H1 (cell line): ENCODE data around the gene ADGRB2.

Experiments
- CHD2 ChIP-seq: IDR thresholded peaks from 2 replicates; pipeline ENCODE4 v1.6.1; 2012; ENCODE audit warnings: low read length, improper control_type of control experiment
- POLR2A ChIP-seq, 2 experiments: IDR thresholded peaks; 1 replicate in 1 of 2; 2 replicates in 1 of 2; pipeline ENCODE4 v1.6.1; 2011; ENCODE audit warnings: low read depth in 2 of 2, low read length in 2 of 2, mild to moderate bottlenecking in 2 of 2; ENCODE audit errors: control extremely low read depth in 1 of 2
- RFX5 ChIP-seq: IDR thresholded peaks from 2 replicates; pipeline ENCODE4 v1.6.1; 2011; ENCODE audit warnings: low read depth, low read length, improper control_type of control experiment, borderline replicate concordance
- TF ChIP-seq, protein P1 (sequence below), 3 experiments: IDR thresholded peaks; 1 replicate in 2 of 3; 2 replicates in 1 of 3; pipeline versions ENCODE4 v1.5.1 to v1.6.1; 2011; ENCODE audit warnings: low read length in 3 of 3, mild to moderate bottlenecking in 3 of 3, inconsistent platforms in 2 of 3, low read depth in 1 of 3, moderate library complexity in 1 of 3; ENCODE audit not compliant: insufficient read depth in 1 of 3; ENCODE audit errors: control extremely low read depth in 1 of 3

DNA sequence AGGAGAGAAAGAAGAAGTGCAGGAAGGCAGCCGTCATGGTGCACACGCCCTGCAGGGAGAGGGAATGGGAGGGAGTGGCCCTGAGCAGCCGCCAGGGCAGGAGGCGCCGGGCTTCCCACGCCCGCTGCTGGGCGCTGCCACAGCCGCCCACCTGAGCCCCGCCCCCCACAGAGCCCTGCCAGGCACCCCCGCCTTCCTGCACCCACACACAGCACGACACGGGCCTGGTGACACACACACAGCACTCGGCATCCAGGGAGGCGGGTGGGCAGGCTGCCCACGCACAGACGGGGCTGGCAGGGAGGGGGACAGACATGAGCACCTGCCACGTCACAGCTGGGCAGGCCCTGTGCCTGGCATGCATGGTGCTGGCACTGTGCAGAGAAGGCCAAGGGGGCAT, 27.5 kb downstream of the ADGRB2 start:
- TF ChIP-seq POLR2A (IDR thresholded peaks at IDR 0.05; ENCODE audit: control extremely low read depth in 1 of 2, low read depth in 2 of 2, low read length in 2 of 2) (no peak), RFX5 (no peak), CHD2 (no peak)
- TF ChIP-seq, protein P1, sequence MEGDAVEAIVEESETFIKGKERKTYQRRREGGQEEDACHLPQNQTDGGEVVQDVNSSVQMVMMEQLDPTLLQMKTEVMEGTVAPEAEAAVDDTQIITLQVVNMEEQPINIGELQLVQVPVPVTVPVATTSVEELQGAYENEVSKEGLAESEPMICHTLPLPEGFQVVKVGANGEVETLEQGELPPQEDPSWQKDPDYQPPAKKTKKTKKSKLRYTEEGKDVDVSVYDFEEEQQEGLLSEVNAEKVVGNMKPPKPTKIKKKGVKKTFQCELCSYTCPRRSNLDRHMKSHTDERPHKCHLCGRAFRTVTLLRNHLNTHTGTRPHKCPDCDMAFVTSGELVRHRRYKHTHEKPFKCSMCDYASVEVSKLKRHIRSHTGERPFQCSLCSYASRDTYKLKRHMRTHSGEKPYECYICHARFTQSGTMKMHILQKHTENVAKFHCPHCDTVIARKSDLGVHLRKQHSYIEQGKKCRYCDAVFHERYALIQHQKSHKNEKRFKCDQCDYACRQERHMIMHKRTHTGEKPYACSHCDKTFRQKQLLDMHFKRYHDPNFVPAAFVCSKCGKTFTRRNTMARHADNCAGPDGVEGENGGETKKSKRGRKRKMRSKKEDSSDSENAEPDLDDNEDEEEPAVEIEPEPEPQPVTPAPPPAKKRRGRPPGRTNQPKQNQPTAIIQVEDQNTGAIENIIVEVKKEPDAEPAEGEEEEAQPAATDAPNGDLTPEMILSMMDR (IDR thresholded peaks at IDR 0.05; ENCODE audit: control extremely low read depth in 1 of 3, insufficient read depth in 1 of 3, low read depth in 1 of 3, low read length in 3 of 3), result no peak
